Measurements from ENCODE around the gene ATP6V1G2.

The ATP6V1G2 gene

DNA sequence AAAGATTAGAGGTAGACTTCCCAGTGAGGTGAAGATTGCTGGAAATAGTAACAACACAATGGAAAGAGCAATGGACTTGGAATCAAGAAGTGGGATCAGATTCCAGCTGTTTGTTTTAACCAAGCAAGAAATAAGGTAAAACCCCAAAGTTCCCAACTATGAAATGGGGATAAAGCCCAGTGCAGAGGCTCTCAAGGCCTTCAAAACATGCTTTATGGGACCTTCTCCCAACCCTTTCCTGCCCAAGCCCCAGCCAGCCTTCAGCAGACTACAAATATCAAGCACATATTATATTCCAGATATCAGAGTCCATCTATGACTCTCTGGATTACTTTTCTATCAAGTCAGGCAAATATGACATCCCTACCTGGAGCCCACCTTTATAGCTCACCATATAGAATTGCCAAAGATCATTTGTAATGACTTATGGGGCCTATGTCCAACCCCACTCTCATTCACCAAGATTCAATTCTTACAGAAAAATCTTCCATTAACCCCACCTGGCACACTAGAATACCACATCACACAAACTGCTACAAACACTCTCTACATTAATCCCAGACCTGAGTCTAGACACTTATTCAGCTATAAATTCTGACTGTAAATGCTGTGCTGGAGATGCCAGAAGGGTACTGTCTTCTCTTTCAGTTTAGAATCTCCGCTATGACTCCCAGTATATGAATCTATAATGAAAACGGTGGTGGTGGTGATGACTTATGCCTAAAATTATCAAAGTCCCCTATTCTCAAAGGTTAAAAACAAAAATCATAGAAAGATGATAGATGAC lies 10.7 kb downstream of the ATP6V1G2 start:
- H2AFZ ChIP-seq (ENCODE audit: low read depth, low read length): no peak overlapping the region
- H3K4me1 ChIP-seq (ENCODE audit: insufficient read depth, low read length): peaks cover 41% of the 10 kb centered on the region
- peaks cover 100% of the 10 kb centered on the region for H3K36me3 ChIP-seq (ENCODE audit: insufficient read depth, low read length)
- no peak for DNase-seq
- H3K4me2 ChIP-seq (ENCODE audit: insufficient read depth, low read length): no peak overlapping the region; the same call in 1 of the 2 replicates
- H3K4me3 ChIP-seq (ENCODE audit: low read depth in 1 of 2, low read length in 2 of 2): no peak overlapping the region
- H3K27me3 ChIP-seq (ENCODE audit: insufficient read depth, low read length, poor library complexity): no peaks in the 10 kb centered on the region
- H4K20me1 ChIP-seq (ENCODE audit: insufficient read depth, low read length): peaks cover 94% of the 10 kb centered on the region
- no peak overlapping the region for H3K27ac ChIP-seq (ENCODE audit: low read length)
- ATAC-seq (ENCODE audit: insufficient read depth, low read depth): no peak
- H3K9me3 ChIP-seq (ENCODE audit: insufficient read depth, low read length, severe bottlenecking): no peaks in the 10 kb centered on the region
- H3K79me2 ChIP-seq (ENCODE audit: insufficient read depth, low read length): peaks cover 74% of the 10 kb centered on the region
- no peak overlapping the region for H3K9ac ChIP-seq (ENCODE audit: low read depth, low read length)
- TF ChIP-seq, protein P1, sequence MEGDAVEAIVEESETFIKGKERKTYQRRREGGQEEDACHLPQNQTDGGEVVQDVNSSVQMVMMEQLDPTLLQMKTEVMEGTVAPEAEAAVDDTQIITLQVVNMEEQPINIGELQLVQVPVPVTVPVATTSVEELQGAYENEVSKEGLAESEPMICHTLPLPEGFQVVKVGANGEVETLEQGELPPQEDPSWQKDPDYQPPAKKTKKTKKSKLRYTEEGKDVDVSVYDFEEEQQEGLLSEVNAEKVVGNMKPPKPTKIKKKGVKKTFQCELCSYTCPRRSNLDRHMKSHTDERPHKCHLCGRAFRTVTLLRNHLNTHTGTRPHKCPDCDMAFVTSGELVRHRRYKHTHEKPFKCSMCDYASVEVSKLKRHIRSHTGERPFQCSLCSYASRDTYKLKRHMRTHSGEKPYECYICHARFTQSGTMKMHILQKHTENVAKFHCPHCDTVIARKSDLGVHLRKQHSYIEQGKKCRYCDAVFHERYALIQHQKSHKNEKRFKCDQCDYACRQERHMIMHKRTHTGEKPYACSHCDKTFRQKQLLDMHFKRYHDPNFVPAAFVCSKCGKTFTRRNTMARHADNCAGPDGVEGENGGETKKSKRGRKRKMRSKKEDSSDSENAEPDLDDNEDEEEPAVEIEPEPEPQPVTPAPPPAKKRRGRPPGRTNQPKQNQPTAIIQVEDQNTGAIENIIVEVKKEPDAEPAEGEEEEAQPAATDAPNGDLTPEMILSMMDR (IDR thresholded peaks at IDR 0.05; ENCODE audit: borderline replicate concordance, extremely low read depth, low read length, poor library complexity, severe bottlenecking): no peak
- no peak for TF ChIP-seq EZH2 (IDR thresholded peaks at IDR 0.05; ENCODE audit: borderline replicate concordance, low read depth, low read length, severe bottlenecking)

DNA sequence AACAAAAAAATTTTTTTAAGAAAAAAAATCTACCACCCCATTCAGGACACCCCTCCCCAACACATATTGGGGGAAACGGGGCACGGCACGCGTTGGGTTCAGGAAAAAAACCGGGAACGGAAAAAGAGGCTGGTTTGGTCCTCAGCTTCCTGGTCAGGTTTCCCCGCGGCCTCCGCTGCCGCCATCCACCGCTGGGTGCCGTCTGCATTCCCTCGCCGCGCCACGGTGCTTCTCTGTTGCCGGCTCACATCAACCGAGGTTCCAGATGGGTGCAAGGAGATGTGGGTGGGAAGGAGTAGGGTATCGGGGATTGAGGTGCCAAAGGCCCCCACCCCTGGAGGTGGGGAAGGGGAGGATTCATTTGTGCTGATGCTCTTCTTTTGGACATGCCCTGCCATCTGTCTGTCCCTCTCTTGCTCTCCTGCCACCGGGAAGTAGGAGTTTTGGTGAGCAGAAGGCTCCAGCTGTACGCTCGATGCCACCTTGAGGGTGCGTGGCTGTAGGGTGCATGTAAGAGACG lies 11.8 kb downstream of the ATP6V1G2 start:
- Histone ChIP-seq H3K27me3 (ENCODE audit: insufficient read depth, low read length, poor library complexity) (no peaks in the 10 kb centered on the region), H3K36me3 (ENCODE audit: insufficient read depth, low read length) (peaks cover 99% of the 10 kb centered on the region), H3K79me2 (ENCODE audit: insufficient read depth, low read length) (peaks cover 63% of the 10 kb centered on the region), H3K4me2 (ENCODE audit: insufficient read depth, low read length) (peak overlapping the region; percentile 19; the same call in 1 of the 2 replicates), H2AFZ (ENCODE audit: low read depth, low read length) (no peak overlapping the region), H3K4me3 (ENCODE audit: low read depth in 1 of 2, low read length in 2 of 2) (no peak overlapping the region), H3K27ac (ENCODE audit: low read length) (no peak overlapping the region), H3K9ac (ENCODE audit: low read depth, low read length) (no peak overlapping the region), H3K9me3 (ENCODE audit: insufficient read depth, low read length, severe bottlenecking) (no peaks in the 10 kb centered on the region), H3K4me1 (ENCODE audit: insufficient read depth, low read length) (peaks cover 29% of the 10 kb centered on the region), H4K20me1 (ENCODE audit: insufficient read depth, low read length) (peaks cover 93% of the 10 kb centered on the region)
- no peak for ATAC-seq (ENCODE audit: insufficient read depth, low read depth)
- no peak for DNase-seq
- no peak for TF ChIP-seq EZH2 (IDR thresholded peaks at IDR 0.05; ENCODE audit: borderline replicate concordance, low read depth, low read length, severe bottlenecking)
- TF ChIP-seq, protein P1 (IDR thresholded peaks at IDR 0.05; ENCODE audit: borderline replicate concordance, extremely low read depth, low read length, poor library complexity, severe bottlenecking): no peak

DNA sequence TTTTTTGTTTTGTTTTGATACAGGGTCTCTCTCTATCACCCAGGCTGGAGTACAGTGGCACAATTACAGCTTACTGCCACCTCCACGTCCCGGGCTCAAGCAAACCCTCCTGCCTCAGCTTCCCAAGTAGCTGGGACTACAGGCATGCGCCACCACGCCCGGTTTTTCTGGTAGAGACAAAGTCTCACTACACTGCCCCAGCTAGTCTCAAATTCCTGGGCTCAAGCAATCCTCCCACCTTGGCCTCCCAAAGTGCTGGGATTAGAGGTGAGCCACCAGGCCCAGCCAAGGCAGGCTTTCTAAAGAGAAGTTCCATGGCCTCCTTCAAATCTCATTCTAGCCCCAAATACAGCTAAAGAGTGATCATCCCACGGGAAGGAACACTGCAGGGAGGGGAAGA lies 12.4 kb downstream of the ATP6V1G2 start:
- Histone ChIP-seq H4K20me1 (ENCODE audit: insufficient read depth, low read length) (peaks cover 90% of the 10 kb centered on the region), H3K9ac (ENCODE audit: low read depth, low read length) (no peak overlapping the region), H3K27me3 (ENCODE audit: insufficient read depth, low read length, poor library complexity) (no peaks in the 10 kb centered on the region), H3K4me1 (ENCODE audit: insufficient read depth, low read length) (peaks cover 24% of the 10 kb centered on the region), H3K4me3 (ENCODE audit: low read depth in 1 of 2, low read length in 2 of 2) (no peak overlapping the region), H3K36me3 (ENCODE audit: insufficient read depth, low read length) (peaks cover 95% of the 10 kb centered on the region), H3K79me2 (ENCODE audit: insufficient read depth, low read length) (peaks cover 57% of the 10 kb centered on the region), H3K9me3 (ENCODE audit: insufficient read depth, low read length, severe bottlenecking) (no peaks in the 10 kb centered on the region), H3K27ac (ENCODE audit: low read length) (no peak overlapping the region), H3K4me2 (ENCODE audit: insufficient read depth, low read length) (no peak overlapping the region), H2AFZ (ENCODE audit: low read depth, low read length) (no peak overlapping the region)
- DNase-seq (no peak), ATAC-seq (ENCODE audit: insufficient read depth, low read depth) (no peak)
- TF ChIP-seq EZH2 (IDR thresholded peaks at IDR 0.05; ENCODE audit: borderline replicate concordance, low read depth, low read length, severe bottlenecking): no peak
- TF ChIP-seq, protein P1 (IDR thresholded peaks at IDR 0.05; ENCODE audit: borderline replicate concordance, extremely low read depth, low read length, poor library complexity, severe bottlenecking): no peak

Measured in DND-41 (cell line).